ENCODE measurements around the gene STPG2. TPM values are rescaled to one million over a fixed set of nuclear protein-coding genes. Genes with fewer than 3 reads are reported as not detected.
A peak's percentile ranks its signal among the peaks of the same experiment; 100 is the strongest.
"Not testable (repeated sequence)": the region's sequence is repeated elsewhere in the genome, so short reads cannot be mapped to it uniquely, and the experiment has no call there.

STPG2 gene
- total RNA-seq, 1 donor from 2014 or later: 7.3 TPM

DNA sequence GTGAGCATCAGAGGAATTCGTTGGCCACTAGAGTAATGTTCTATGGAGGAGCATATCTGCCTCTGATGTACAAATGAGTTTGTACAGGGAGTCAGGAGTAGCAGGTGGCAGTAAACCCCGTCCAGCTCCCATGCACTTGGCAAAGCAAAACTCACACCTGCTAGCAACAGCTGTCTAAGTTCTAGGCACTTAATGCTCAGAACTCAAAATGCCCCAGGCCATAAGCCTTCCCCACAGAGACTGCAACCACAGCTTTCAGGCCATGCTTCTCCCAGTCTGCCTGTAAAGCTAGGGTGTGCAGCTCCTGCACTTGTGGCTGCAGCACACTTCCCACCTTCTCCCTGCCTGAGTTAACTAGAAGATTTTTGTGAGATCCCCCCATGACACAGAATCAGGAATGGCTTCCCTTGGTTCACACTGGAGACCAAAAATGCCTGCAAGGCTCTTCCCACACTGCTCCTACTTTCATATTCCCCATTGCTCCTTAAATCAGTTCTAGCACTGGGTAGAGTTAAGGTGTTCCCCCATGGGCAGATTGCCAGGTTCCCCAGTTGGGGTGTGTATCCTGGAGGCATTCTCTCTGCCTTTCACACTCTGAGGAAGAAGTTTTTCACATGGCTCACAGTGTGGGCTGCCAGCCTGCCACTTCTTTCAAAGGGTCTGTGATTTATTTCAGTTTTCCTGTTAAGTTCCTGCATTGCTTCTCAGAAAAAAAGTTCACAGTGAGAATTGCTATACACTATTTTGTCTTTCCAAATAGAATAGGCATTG is 189.9 kb downstream of the STPG2 start:
- DNase-seq (ENCODE audit: low spot score in 2 of 2) (no peak), FAIRE-seq (no peak)

DNA sequence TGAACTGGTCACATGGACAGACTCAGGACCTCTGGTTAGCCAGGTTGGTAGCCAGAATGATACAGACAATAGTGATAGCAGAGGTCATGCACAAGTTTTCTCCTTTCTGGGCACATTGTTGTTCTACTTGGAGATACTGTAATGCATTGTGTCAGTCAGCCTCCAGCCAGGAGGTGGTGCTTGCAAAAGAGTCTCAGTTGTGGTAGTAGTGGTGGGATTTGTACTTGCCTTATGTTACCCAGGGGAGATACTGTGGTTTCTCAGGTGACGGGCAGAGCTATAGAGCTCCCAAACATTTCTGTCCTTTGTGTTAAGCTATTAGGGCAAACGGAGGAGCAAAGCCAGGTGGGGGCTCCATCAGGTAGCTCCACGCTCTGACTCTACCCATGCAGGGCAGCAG is 190.5 kb downstream of the STPG2 start:
- FAIRE-seq (no peak), DNase-seq (ENCODE audit: low spot score in 2 of 2) (no peak)

DNA sequence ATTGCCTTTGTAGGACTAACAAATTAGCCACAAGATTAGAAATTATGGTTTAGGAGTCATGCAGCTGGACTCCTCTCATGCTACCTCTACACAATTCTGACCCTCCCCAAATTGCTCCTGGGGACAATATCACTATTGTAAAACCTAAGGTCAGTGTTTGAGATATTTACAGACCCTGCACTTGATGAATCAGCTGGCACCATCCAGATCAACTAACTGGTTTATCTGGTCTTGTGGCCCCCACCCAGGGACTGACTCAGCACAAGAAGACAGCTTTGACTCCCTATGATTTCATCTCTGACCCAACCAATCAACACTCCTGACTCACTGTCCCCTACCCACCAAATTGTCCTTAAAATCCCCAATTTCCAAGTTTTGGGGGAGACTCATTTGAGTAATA is 192.4 kb downstream of the STPG2 start:
- FAIRE-seq: no peak
- DNase-seq (ENCODE audit: low spot score in 2 of 2): no peak

DNA sequence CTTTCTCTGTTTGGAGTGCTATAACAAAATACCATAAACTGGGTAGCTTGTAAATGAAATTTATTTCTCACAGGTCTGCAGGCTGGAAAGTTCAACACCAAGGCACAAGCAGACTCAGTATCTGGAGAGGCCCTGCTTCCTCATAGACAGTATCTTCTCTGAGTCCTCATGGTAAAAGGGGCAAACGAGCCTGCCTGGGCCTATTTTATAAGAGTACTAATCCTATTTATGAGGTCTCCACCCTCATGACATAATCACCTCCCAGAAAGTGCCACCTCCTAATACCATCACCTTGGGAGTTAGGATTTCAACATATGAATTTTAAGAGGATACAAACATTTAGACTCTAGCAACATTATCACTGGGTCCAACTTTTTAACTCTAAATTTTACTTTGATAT is 200.3 kb downstream of the STPG2 start:
- DNase-seq (ENCODE audit: low spot score in 2 of 2): no peak
- no peak for FAIRE-seq

DNA sequence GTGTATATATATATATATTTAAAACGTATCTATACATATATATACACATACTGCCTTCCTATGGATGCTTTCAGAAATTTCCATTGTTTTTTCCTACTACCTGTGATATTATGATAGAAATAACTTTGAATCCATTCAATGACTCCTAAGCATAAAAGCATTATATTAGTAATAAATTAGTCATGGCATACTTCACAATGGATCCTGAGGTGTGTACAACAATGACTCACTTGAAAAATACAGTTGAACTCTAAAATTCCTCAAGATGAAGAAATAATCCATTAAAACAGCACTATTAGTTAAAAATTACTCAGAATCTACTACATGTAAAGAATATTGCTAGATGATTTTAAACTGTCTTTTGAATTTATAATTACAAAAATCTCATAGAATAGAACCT is 201.1 kb downstream of the STPG2 start:
- no peak for FAIRE-seq

DNA sequence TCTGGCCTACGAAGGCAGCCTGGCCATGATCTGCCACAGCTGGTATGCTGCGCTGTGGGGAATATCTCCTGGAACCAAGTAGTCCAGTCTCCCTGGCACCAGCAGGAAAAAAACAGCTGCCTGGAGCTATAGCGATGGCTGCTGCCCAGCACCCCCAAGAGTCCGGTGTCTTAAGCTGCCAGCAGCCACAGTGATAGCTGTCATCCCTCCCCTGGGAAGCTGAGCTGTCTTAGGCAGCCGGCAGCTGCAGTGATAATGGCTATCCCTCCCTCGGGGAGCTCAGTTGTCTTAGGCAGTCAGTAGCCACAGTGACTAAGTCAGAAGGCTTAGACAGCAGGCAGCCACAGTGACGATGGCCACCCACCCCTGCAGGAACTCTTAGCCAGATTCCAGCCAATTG is 205.1 kb downstream of the STPG2 start:
- FAIRE-seq: no peak
- DNase-seq (ENCODE audit: low spot score in 2 of 2): no peak

More for the DNA sequence above, 201.1 kb downstream of the STPG2 start:
- DNase-seq (ENCODE audit: low spot score in 2 of 2): no peak

DNA sequence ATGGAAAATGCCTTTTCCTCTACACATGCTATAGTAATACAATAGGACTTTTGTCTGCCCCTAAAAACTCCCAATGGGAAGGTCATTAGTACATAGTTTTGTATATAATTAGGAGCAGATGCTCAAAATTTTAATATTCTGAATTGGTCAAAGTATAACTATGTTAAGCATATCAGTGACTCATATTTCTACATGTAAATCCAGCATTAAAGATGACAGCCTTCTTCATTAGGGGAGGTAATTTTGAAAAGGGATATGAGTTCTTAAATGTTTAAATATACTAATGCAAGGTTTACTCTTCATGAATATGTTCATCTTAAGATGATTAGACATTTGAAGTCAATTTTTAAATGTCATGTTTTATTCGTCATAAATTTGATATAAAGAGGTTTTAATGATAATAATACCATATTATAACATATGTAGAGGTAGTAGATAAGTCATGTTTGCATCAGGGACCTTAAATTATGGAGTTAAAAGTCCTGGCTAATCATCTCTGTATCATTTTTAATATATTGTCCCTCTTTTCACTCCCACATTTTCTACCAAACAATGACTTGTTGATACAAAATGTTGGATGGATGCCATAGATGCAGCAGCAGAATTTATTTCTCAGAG is 218.8 kb downstream of the STPG2 start:
- DNase-seq (ENCODE audit: low spot score in 2 of 2): no peak
- no peak for FAIRE-seq

DNA sequence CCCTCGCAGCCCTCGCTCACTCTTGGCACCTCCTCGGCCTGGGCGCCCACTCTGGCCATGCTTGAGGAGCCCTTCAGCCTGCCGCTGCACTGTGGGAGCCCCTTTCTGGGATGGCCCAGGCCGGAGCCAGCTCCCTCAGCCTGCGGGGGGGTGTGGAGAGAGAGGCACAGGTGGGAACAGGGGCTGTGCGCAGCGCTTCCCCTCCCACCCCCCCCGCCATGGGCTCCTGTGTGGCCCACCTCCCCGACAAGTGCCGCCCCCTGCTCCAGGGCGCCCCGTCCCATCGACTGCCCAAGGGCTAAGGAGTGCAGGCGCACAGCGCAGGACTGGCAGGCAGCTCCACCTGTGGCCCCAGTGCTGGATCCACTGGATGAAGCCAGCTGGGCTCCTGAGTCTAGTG is 220.2 kb downstream of the STPG2 start:
- FAIRE-seq (no peak), DNase-seq (ENCODE audit: low spot score in 2 of 2) (no peak)

DNA sequence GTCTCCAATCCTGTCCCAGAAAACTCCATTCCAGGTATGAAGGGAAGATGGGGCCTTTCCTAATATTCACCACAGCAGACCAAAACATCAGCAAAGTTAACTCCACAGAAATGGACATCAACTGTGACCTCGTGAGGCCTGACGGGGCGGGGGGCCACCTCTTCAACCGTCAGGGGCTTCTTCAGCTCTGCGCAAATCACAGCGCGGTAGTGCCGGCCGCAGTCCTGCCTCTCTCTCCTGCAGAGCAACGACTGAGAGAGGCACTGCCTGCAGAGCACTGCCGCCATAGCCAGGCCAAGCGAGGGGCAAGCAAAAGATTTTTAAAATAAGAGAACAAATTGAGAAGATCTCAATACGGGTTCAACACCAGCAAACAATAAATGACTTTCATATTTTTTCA is 226.2 kb downstream of the STPG2 start:
- DNase-seq (ENCODE audit: low spot score in 2 of 2): no peak
- no peak for FAIRE-seq

DNA sequence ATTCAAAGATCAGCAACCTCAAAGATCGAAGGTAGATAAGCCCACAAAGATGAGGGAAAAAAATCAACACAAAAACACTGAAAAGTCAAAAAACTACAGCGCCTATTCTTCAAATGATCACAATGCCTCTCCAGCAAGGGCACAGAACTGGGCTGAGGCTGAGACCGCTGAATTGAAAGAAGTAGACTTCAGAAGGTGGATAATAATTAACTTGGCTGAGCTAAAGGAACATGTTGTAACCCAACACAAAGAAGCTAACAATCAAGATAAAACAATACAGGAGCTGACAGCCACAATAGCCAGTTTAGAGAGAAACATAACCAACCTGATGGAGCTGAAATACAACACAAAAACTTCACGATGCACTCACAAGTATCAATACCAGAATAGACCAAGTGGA is 231.1 kb downstream of the STPG2 start:
- FAIRE-seq: no peak
- DNase-seq (ENCODE audit: low spot score in 2 of 2): no peak

DNA sequence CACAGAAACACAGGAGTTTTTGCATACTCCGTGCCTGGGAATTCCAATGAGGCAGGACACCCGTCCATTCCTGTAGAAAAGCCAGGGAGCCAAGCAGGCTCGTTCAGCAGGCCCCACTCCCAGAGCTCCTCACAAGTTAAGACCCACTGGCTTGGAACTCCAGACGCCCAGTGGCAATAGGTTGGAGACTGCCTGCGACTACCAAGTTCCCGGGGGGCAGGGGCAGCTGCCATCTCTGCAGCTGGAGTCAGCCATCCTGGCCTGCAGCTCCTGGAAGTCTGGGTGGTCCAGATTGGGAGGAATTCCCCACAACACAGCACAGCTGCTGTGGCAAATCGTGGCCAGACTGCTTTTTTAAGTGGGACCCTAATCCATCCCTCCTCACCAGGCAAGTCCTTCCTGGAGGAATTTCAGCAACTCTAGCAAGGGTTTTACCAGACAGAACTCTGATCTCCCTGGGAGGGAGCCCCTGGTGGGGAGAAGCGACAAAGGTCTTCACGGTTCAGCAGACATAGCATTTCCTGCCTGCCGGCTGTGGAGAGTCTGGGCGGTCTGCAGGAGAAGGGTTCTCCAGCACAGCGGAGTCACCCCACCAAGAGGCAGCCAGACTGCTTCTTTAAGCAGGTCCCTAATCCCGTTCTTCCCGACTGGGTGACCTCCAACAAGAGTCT is 231.9 kb downstream of the STPG2 start:
- no peak for FAIRE-seq
- no peak for DNase-seq (ENCODE audit: low spot score in 2 of 2)

DNA sequence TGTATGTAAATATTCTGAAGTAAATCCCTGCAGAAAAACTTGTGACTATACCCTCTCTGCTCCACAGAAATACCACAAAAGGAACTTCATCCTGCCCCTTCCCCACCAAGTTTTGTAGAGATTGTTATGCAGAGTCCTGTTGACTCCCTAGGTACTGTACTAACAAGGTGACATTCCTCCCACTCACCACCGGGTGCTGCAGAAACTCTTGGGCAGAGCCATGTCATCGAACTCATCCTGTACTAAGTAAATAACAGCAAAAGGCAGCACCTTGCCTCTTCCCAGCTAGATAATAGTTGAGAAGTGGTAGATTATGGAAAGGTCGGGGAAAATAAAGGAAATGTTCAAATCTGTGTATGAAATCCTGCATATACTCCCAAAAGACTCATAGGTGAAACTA is 233.3 kb downstream of the STPG2 start:
- FAIRE-seq (no peak), DNase-seq (ENCODE audit: low spot score in 2 of 2) (no peak)

DNA sequence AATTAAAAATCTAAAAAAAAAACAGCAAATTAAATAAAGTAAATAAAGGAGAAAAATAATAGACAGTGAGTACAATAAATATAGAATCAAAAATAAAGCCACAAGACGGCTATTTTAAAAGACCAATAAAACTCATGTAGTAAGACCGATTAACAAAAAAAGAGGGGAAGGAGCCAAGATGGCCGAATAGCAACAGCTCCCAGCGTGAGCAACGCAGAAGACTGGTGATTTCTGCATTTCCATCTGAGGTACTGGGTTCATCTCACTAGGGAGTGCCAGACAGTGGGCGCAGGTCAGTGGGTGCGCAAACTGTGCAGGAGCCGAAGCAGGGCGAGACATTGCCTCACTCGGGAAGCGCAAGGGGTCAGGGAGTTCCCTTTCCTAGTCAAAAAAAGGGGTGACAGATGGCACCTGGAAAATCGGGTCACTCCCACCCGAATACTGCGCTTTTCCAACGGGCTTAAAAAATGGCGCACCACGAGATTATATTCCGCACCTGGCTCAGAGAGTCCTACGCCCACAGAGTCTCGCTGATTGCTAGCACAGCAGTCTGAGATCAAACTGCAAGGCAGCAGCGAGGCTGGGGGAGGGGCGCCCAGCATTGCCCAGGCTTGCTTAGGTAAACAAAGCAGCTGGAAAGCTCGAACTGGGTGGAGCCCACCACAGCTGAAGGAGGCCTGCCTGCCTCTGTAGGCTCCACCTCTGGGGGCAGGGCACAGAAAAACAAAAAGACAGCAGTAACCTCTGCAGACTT is 239.7 kb downstream of the STPG2 start:
- DNase-seq (ENCODE audit: low spot score in 2 of 2): not testable (repeated sequence)
- FAIRE-seq: peak; percentile 36

DNA sequence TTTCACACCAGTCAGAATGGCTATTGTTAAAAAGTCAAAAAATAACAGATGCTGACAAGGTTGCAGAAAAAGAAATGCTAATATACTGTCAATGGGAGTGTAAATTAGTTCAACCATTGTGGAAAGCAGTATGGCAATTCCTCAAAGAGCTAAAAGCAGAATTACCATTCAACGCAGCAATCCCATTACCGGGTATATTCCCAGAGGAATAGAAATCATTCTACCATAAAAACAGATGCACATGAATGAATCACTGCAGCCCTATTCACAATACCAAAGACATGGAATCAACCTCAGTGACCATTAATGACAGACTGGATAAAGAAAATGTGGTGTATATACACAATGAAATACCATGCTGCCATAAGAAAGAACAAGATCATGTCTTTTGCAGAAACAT is 243.0 kb downstream of the STPG2 start:
- FAIRE-seq (no peak), DNase-seq (ENCODE audit: low spot score in 2 of 2) (no peak)

DNA sequence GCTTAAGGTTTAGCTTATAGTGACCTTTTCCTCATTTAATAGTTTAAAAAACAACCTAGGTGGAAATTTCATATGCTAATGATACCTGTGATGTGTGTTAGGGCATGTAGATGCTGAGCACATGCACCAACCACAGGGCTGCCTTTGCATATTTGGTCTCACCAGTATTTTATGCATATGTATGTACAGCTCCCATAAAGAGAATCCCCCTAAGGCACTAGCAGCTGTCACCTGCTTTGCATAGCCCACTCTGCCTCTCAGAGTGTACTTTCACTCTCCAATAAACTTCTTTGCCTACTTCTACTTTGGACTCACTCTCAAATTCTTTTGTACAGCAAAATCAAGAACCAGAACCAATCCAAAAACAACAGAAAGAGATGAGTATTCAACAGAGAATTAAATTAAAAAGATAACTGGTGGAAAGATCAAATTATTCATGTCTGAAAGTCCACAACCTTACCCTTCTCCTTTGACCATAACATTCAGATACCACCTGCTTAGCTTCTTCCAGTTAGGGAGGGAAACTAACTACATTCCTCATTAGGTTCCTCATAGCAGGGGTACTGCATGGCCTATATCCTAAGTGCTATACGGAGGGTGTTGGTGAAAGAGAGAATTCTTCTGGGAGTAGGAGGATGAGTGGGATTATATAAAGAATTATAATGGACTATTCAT is 250.5 kb downstream of the STPG2 start:
- no peak for DNase-seq (ENCODE audit: low spot score in 2 of 2)
- no peak for FAIRE-seq

DNA sequence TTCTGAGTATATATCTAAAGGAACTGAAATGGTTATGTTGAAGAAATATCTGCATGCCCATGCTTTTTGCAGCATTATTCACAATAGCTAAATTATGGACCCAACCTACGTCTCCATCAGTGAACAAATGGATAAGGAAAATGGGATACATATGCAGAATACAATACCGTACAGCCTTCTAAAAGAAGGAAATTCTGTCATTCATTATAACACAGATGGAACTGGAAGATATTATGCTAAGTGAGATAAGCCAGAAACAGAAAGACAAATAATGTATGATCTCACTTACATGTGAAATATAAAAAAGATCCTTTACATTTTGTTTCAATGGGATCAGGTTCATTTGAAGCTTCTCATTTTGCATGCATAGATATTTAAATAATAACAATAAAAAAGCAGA is 263.3 kb downstream of the STPG2 start:
- no peak for DNase-seq (ENCODE audit: low spot score in 2 of 2)
- no peak for FAIRE-seq

DNA sequence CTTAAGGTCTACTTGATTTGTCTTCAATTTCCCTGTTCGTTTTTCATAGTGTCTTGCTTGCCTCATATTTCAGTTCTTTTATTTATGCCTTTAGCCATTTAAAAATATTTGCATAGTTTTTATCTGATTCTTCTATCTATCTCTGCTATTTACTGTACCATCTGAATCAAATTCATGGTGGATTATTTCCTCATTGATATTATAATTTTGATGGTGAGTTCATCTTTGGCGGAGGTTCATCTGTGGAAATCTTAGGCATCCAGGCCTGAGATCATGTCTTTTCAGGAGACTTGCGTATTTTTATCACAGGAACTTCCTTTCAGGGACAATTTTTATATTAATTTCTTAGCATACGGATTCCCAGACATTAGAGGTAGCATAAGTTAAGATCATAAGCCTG is 275.2 kb downstream of the STPG2 start:
- DNase-seq (ENCODE audit: low spot score in 2 of 2) (no peak), FAIRE-seq (no peak)

DNA sequence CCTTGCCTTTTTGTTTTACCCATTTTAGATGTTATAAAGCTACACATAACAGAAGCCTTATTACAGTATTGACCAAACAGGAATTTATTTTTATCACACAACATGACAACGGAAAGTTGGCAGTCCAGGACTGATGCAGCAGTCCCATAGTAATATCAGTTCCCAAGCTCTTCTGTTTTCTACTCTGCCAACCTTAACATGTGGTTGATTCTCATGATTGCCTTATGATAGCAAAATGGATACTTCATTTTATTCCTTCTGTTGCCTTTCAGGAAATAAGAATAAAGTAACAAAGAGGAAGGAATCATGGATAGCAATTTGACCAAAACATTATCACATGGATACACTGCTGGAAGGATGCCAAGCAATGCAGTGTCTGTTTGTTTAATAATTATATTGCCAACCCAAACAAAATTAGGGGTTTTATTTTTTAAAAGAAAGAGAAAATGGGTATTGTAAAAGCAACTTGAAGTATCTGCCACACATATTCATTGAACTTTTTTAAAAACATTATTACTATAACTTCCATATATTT is 275.7 kb downstream of the STPG2 start:
- no peak for FAIRE-seq
- DNase-seq (ENCODE audit: low spot score in 2 of 2): no peak

DNA sequence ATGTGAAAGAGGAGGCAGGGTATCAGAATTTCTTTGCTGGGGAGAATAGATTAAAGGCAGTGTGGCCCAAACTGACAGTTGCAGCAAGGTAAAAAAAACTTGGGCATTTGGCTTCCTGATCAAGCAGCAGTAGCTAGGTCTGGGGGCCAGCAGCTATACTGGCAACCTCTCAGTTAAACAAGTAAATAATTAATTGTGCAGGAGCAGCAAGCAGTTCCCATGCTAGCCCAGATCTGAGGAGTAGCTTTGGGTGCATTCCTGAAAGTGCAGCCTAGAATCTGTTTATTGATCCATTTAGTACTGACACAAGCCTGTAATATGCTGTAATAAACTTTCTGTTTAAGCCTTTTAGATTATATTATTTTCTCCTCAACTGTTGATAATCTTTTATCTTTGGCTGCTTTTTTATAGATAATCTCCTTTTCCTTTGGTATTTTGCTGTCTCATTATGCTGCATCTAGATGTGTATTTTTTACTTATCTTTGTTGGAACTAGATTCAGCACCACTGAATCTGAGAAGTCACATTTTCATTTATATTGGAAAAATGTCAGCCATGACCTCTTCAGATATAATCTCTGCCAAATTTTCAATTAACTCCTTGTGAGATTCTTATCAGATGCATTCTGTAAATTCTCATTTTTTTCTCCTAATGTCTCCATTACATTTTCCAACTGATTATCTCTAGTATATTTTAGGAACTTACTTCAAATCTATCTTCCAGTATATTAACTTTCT is 276.3 kb downstream of the STPG2 start:
- FAIRE-seq (no peak), DNase-seq (ENCODE audit: low spot score in 2 of 2) (no peak)

DNA sequence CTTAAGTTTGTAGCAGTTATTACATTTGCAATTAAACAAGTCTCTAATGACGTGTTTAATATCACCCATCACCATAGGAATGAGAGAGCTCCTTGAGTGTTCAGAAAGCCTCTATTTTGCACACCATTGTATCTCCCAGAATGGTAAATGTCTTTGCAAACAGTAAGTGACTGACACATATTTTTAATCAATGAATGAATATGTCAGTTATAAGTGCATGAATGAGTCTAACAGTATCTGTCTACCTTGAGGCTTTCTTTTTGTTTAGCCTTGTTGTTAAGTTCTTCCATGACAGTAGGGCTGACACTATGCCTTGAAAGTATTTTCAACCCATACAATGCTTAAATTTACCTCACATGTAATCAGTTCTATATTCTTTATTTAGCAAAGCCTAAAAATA is 292.2 kb downstream of the STPG2 start:
- no peak for FAIRE-seq

More for the DNA sequence above, 292.2 kb downstream of the STPG2 start:
- no peak for DNase-seq (ENCODE audit: low spot score in 2 of 2)
